Endothelial cell of umbilical vein (primary cell): Measurements from ENCODE around the gene PPOX. TPM values are rescaled to one million over a fixed set of nuclear protein-coding genes. Genes with fewer than 3 reads are reported as not detected.

Source experiments
- BruUV-seq: library from RNA; stranded (reverse); fragments of 400-500 nt; replicated peaks from 2 replicates; lab custom pipeline; 2021; lab: Mats Ljungman, UMichigan
- CTCF ChIA-PET: fragments of 300-600, 350-600 bp; sonication (Branson Sonifier 250); formaldehyde crosslinking; loops from one replicate; lab custom pipeline; 2021; ENCODE audit warnings: antibody characterized with exemption, inconsistent platforms; lab: Charles Lee
- POLR2A ChIA-PET: fragments of 300-600, 350-600 bp; sonication (Branson Sonifier 250); formaldehyde crosslinking; loops from one replicate; lab custom pipeline; 2021; ENCODE audit warnings: antibody characterized with exemption, inconsistent platforms; lab: Charles Lee
- DNase-seq: peaks from one replicate; pipeline ENCODE4 v3.0.0-alpha.2; 2011; ENCODE audit warnings: low read depth, low spot score
- FAIRE-seq: peaks from 2 replicates; lab custom pipeline; 2011; peaks lifted over from hg19 to GRCh38; lab: Jason Lieb, UNC
- H2AFZ ChIP-seq: 2 replicates; pipeline ENCODE4 v1.6.0; 2012; ENCODE audit warnings: low read depth, low read length, control low read depth, inconsistent platforms
- H3K27ac ChIP-seq: 2 replicates; pipeline ENCODE4 v1.5.1; 2011; ENCODE audit warnings: low read depth, mild to moderate bottlenecking, control low read depth, low read length, moderate library complexity; ENCODE audit not compliant: insufficient read depth
- H3K27me3 ChIP-seq, 2 experiments: 2 replicates each; pipeline versions ENCODE4 v1.6.0 to v1.6.1; 2011; ENCODE audit warnings: low read length in 2 of 2, mixed read lengths in 1 of 2; ENCODE audit not compliant: control insufficient read depth in 2 of 2, insufficient read depth in 2 of 2
- H3K36me3 ChIP-seq, 2 experiments: 2 replicates in 1 of 2; 3 replicates in 1 of 2; pipeline ENCODE4 v1.5.1; 2011; ENCODE audit warnings: low read length in 2 of 2, mild to moderate bottlenecking in 1 of 2, moderate library complexity in 1 of 2; ENCODE audit not compliant: control insufficient read depth in 2 of 2, insufficient read depth in 2 of 2; ENCODE audit errors: extremely low read depth in 1 of 2
- H3K4me1 ChIP-seq: 3 replicates; pipeline ENCODE4 v1.5.1; 2011; ENCODE audit warnings: mild to moderate bottlenecking, low read length; ENCODE audit not compliant: control insufficient read depth, insufficient read depth; ENCODE audit errors: extremely low read depth
- H3K4me2 ChIP-seq: 2 replicates; pipeline ENCODE4 v1.6.1; 2011; ENCODE audit warnings: low read length, control low read depth, mixed read lengths; ENCODE audit not compliant: insufficient read depth
- H3K4me3 ChIP-seq, 3 experiments: fragments of 200-600 bp in 1 of 3; sonication (generic), shearing (Covaris generic) in 1 of 3; replicated peaks in 1 of 3; 2 replicates each; pipeline ENCODE4 v1.5.1; 2011 to 2016; ENCODE audit warnings: control low read depth in 3 of 3, low read length in 3 of 3, mild to moderate bottlenecking in 2 of 3, inconsistent platforms in 1 of 3, low read depth in 1 of 3, moderate library complexity in 1 of 3; ENCODE audit not compliant: insufficient read depth in 1 of 3
- H3K79me2 ChIP-seq: 2 replicates; pipeline ENCODE4 v1.6.0; 2012; ENCODE audit warnings: low read length, inconsistent platforms; ENCODE audit not compliant: control insufficient read depth, insufficient read depth
- H3K9ac ChIP-seq: replicated peaks from 2 replicates; pipeline ENCODE3; 2011; ENCODE audit warnings: low read length, control low read depth; ENCODE audit not compliant: insufficient read depth; ENCODE audit errors: extremely low read depth
- H3K9me1 ChIP-seq: replicated peaks from 3 replicates; pipeline ENCODE4 v1.6.0; 2011; ENCODE audit warnings: mild to moderate bottlenecking, low read length; ENCODE audit not compliant: control insufficient read depth, insufficient read depth; ENCODE audit errors: extremely low read depth
- H3K9me3 ChIP-seq: replicated peaks from 2 replicates; pipeline ENCODE4 v1.5.1; 2012; ENCODE audit warnings: low read length, inconsistent platforms; ENCODE audit not compliant: control insufficient read depth, insufficient read depth
- H4K20me1 ChIP-seq: replicated peaks from 2 replicates; pipeline ENCODE3; 2011; ENCODE audit warnings: mild to moderate bottlenecking, low read length; ENCODE audit not compliant: control insufficient read depth, insufficient read depth; ENCODE audit errors: extremely low read depth
- EZH2 ChIP-seq: IDR thresholded peaks from 2 replicates; pipeline ENCODE4 v1.6.1; 2012; ENCODE audit warnings: borderline replicate concordance, low read depth, mild to moderate bottlenecking, moderate library complexity, low read length, inconsistent platforms; ENCODE audit not compliant: severe bottlenecking
- GATA2 ChIP-seq: IDR thresholded peaks from 2 replicates; pipeline ENCODE4 v1.7.0; 2011; ENCODE audit warnings: low read depth, mild to moderate bottlenecking, moderate library complexity, mixed read lengths, low read length; ENCODE audit not compliant: insufficient read length, insufficient read depth
- JUN ChIP-seq: IDR thresholded peaks from 2 replicates; pipeline ENCODE4 v1.6.1; 2011; ENCODE audit warnings: borderline replicate concordance, low read depth; ENCODE audit not compliant: insufficient read length, insufficient read depth
- MYC ChIP-seq: IDR thresholded peaks from one replicate; pipeline ENCODE4 v1.6.1; 2011; ENCODE audit warnings: mild to moderate bottlenecking, low read depth, low read length
- POLR2A ChIP-seq: IDR thresholded peaks from 2 replicates; pipeline ENCODE4 v1.6.1; 2012; ENCODE audit warnings: low read depth, mild to moderate bottlenecking, control low read depth, low read length
- POLR2AphosphoS5 ChIP-seq: IDR thresholded peaks from 2 replicates; pipeline ENCODE4 v1.6.1; 2012; ENCODE audit warnings: low read depth, mild to moderate bottlenecking, control low read depth, low read length, moderate library complexity; ENCODE audit not compliant: insufficient read depth
- dilution Hi-C: fragments of 300-500 bp; cut with MboI; formaldehyde crosslinking; loops from one replicate; pipeline ENCODE4 v1.15.0; 2019; ENCODE audit warnings: low sequenced_read_pairs; ENCODE audit not compliant: extremely low pct_ligation_motif_present
- intact Hi-C: fragments of 100-400 bp; cut with micrococcal nuclease; formaldehyde crosslinking; loops from one replicate; pipeline ENCODE4 v1.10.0; 2022
- polyA plus RNA-seq, 4 experiments: library from polyadenylated mRNA; depleted of rRNA in 3 of 4; stranded (reverse) in 3 of 4; unstranded in 1 of 4; fragments of >200 nt; gene quantifications; 2 replicates each; pipeline versions ENCODE4 v1.2.1 to v1.2.3, GENCODE V29; 2011 to 2012; ENCODE audit warnings: missing spikeins in 1 of 4
- total RNA-seq: library from RNA; stranded (reverse); gene quantifications from 2 replicates; pipeline ENCODE4 v1.2.3, GENCODE V29; 2021
- TF ChIP-seq, protein P1 (sequence below), 2 donors: IDR thresholded peaks; 1 replicate in 1 of 2; 2 replicates in 1 of 2; pipeline ENCODE4 v1.5.1; 2011; ENCODE audit warnings: low read length in 2 of 2, mild to moderate bottlenecking in 2 of 2, moderate library complexity in 2 of 2, control low read depth in 1 of 2, inconsistent platforms in 1 of 2, low read depth in 1 of 2; ENCODE audit not compliant: insufficient read depth in 1 of 2; ENCODE audit errors: extremely low read depth in 1 of 2
- TF ChIP-seq, protein P2 (sequence below): IDR thresholded peaks from 2 replicates; pipeline ENCODE4 v1.6.1; 2011; ENCODE audit not compliant: insufficient read depth, insufficient read length

The PPOX gene
- total and polyA plus RNA-seq, 2 donors (not counting 3 experiments of a cell fraction or from before 2014, with no cell fraction given) = 26.4 to 28.5 TPM

DNA sequence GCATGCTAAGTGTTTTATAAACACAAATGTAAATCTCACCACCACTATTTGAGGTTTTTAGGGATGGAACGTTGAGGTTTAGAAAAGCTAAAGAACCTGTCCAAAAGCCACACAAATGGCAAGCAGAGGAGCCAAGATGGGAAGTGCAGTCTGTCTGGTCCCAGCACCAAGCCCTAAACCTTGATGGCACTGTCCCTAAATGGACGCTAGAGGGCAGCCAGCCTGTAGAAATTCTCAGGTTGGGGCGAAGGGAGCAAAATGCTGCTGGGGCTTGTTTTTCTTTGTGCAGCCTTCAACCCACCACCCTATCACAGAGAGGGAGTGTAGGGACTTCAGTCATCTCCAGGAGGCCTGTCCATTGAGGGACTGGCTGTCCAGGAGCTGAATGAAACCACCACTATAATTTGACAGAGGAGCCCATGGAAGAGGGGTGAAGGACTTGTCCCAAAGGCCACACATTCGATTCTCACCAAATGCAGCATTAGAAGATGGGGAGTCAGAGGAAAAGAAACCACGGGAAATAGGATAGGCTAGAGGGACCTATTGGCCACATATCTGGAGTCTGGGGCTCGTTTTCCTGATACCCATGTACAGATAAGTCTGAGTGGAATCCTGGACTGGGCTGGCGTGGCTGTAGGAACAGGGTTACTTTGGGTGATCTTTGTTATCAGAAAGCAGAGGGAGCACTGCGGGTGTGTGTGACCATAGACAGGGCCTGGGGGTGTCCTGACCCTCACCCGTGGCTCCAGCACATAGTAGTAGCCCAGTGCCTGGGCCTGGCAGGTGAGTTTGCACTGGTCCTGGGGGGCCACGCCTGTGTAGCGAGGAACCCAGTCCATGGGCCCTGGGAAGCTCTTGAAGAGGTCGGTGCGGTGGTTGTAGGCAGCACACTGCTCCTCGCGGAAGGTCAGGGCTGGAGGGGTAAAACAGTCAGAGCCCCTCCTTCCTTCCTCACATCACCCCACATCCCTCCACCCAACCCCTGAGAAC lies 26.5 kb downstream of the PPOX start:
- POLR2A ChIA-PET = interaction anchor here (1.6 kb wide), 1 partner anchor 33 kb away, joined by 5 read pairs; no protein-coding TSS in a partner anchor
- dilution Hi-C loops = no loop called here
- Histone ChIP-seq H3K4me2 (no peak overlapping the region), H3K4me3 (no peak overlapping the region), H3K9ac (no peak overlapping the region), H3K79me2 (peaks cover 24% of the 10 kb centered on the region), H3K36me3 (peaks cover 3% of the 10 kb centered on the region in 2 experiments), H3K27ac (no peak overlapping the region), H3K9me3 (no peaks in the 10 kb centered on the region), H3K4me1 (peaks cover 21% of the 10 kb centered on the region), H3K27me3 (no peaks in the 10 kb centered on the region), H4K20me1 (no peaks in the 10 kb centered on the region), H2AFZ (no peak overlapping the region), H3K9me1 (no peaks in the 10 kb centered on the region)
- FAIRE-seq (peak; percentile 94), DNase-seq (peak; percentile 68)
- CTCF ChIA-PET = interaction anchor here (1.0 to 6.2 kb wide), 9 partner anchors 9 to 189 kb away, joined by 3 to 54 read pairs (median 10); partner anchors contain the start of genes APOA2, NDUFS2 and TOMM40L
- intact Hi-C loops = loop anchor here (1.0 to 2.0 kb wide), 4 partner anchors 17 to 190 kb away; no protein-coding TSS in a partner anchor
- BruUV-seq = no TSS peak
- TF ChIP-seq POLR2AphosphoS5 (no peak), JUN (no peak), POLR2A (no peak), GATA2 (no peak), EZH2 (no peak), MYC (no peak)
- TF ChIP-seq, protein P1, sequence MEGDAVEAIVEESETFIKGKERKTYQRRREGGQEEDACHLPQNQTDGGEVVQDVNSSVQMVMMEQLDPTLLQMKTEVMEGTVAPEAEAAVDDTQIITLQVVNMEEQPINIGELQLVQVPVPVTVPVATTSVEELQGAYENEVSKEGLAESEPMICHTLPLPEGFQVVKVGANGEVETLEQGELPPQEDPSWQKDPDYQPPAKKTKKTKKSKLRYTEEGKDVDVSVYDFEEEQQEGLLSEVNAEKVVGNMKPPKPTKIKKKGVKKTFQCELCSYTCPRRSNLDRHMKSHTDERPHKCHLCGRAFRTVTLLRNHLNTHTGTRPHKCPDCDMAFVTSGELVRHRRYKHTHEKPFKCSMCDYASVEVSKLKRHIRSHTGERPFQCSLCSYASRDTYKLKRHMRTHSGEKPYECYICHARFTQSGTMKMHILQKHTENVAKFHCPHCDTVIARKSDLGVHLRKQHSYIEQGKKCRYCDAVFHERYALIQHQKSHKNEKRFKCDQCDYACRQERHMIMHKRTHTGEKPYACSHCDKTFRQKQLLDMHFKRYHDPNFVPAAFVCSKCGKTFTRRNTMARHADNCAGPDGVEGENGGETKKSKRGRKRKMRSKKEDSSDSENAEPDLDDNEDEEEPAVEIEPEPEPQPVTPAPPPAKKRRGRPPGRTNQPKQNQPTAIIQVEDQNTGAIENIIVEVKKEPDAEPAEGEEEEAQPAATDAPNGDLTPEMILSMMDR (IDR thresholded peaks at IDR 0.05; ENCODE audit: extremely low read depth in 1 of 2, insufficient read depth in 1 of 2, low read depth in 1 of 2, low read length in 2 of 2) = peak; percentile 93
- TF ChIP-seq, protein P2, sequence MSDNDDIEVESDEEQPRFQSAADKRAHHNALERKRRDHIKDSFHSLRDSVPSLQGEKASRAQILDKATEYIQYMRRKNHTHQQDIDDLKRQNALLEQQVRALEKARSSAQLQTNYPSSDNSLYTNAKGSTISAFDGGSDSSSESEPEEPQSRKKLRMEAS = no peak
